PC-9 (cell line): ENCODE data around the gene LRRTM4. TPM values are rescaled to one million over a fixed set of nuclear protein-coding genes. Genes with fewer than 3 reads are reported as not detected.
"Not testable (repeated sequence)": the region's sequence is repeated elsewhere in the genome, so short reads cannot be mapped to it uniquely, and the experiment has no call there.

Experiments
- BruUV-seq: library from RNA; stranded (reverse); fragments of 400-500 nt; replicated peaks from 2 replicates; lab custom pipeline; 2021; lab: Mats Ljungman, UMichigan
- CTCF ChIA-PET: fragments of 300-600 bp; sonication (Branson Sonifier 250); formaldehyde crosslinking; loops from one replicate; lab custom pipeline; 2022; ENCODE audit warnings: antibody characterized with exemption; lab: Charles Lee
- POLR2A ChIA-PET: fragments of 300-600 bp; sonication (Branson Sonifier 250); formaldehyde crosslinking; loops from one replicate; lab custom pipeline; 2022; ENCODE audit warnings: antibody characterized with exemption; ENCODE audit not compliant: unreplicated experiment; lab: Charles Lee
- DNase-seq, 2 experiments: peaks; one replicate each; pipeline versions ENCODE4 v3.0.0 to v3.0.0-alpha.2; 2015 to 2022; ENCODE audit warnings: mixed read lengths in 1 of 2
- H2AFZ ChIP-seq: fragments of 200-600 bp; sonication (generic); 2 replicates; pipeline ENCODE4 v1.8.1; 2017; ENCODE audit warnings: antibody characterized with exemption
- H3F3A ChIP-seq: fragments of 200-600 bp; sonication (generic); 2 replicates; pipeline ENCODE4 v1.8.1; 2017; ENCODE audit warnings: antibody characterized with exemption, mild to moderate bottlenecking, low read depth; ENCODE audit not compliant: insufficient read depth
- H3K27ac ChIP-seq: fragments of 200-600 bp; sonication (generic); 2 replicates; pipeline ENCODE4 v1.6.1; 2016; ENCODE audit warnings: mixed run types
- H3K27me3 ChIP-seq: fragments of 200-600 bp; sonication (generic); 2 replicates; pipeline ENCODE4 v1.6.1; 2016; ENCODE audit warnings: low read depth, mixed run types; ENCODE audit not compliant: insufficient read depth
- H3K36me3 ChIP-seq: fragments of 200-600 bp; sonication (generic); 2 replicates; pipeline ENCODE4 v1.6.1; 2016; ENCODE audit warnings: low read depth, mixed run types
- H3K4me1 ChIP-seq: fragments of 200-600 bp; sonication (generic); replicated peaks from 2 replicates; pipeline ENCODE4 v1.6.1; 2016; ENCODE audit warnings: mixed run types; ENCODE audit not compliant: insufficient read depth
- H3K4me2 ChIP-seq: fragments of 200-600 bp; sonication (generic); 2 replicates; pipeline ENCODE4 v1.6.1; 2017; ENCODE audit warnings: mixed run types
- H3K4me3 ChIP-seq: fragments of 200-600 bp; sonication (generic); 2 replicates; pipeline ENCODE4 v1.6.1; 2016; ENCODE audit warnings: mixed run types
- H3K79me2 ChIP-seq: fragments of 200-600 bp; sonication (generic); 2 replicates; pipeline ENCODE4 v1.6.1; 2017; ENCODE audit warnings: low read depth, mixed run types
- H3K9me2 ChIP-seq: fragments of 200-600 bp; sonication (generic); 2 replicates; pipeline ENCODE4 v1.8.1; 2017; ENCODE audit warnings: mild to moderate bottlenecking; ENCODE audit not compliant: insufficient read depth
- H3K9me3 ChIP-seq: fragments of 200-600 bp; sonication (generic); 2 replicates; pipeline ENCODE4 v1.8.1; 2016; ENCODE audit warnings: low read depth; ENCODE audit not compliant: insufficient read depth
- H4K20me1 ChIP-seq: fragments of 200-600 bp; sonication (generic); 2 replicates; pipeline ENCODE4 v1.8.1; 2017; ENCODE audit not compliant: insufficient read depth
- EZH2 ChIP-seq: fragments of 200-600 bp; sonication (generic); IDR thresholded peaks from 2 replicates; pipeline ENCODE4 v1.8.0; 2017; ENCODE audit warnings: antibody characterized with exemption, low read depth
- intact Hi-C: fragments of 100-400 bp; cut with micrococcal nuclease; formaldehyde crosslinking; loops from one replicate; pipeline ENCODE4 v1.10.0; 2022; ENCODE audit not compliant: unreplicated experiment
- total RNA-seq: library from RNA; stranded (reverse); gene quantifications from 2 replicates; pipeline ENCODE4 v1.2.3, GENCODE V29; 2021
- TF ChIP-seq, protein P1 (sequence below): fragments of 200-600 bp; sonication (generic); conservative IDR thresholded peaks from 2 replicates; pipeline ENCODE4 v1.6.1; 2017; ENCODE audit warnings: mixed run types, antibody characterized with exemption, mild to moderate bottlenecking, moderate library complexity

LRRTM4 gene
- total RNA-seq, 1 experiment from 2014 or later, result 2.2 TPM

DNA sequence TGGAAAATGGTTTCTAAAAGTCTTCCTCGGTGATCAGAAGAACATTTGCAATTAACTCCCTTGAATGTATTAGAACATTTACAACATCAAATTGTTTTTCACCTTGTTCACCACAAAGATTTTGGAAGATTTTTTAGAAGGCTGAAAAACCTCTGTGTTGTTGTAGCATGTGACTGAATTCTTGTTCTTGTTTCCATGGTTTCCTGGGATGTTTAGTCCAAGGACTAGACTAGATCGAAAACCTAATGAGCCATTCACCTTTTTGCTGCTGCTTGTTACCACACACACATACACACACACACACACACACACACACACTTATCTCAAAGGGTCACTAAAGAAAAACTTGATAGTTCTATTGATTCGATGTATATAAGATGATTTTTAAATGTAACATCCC, 380.0 kb downstream of the LRRTM4 start:
- Histone ChIP-seq H3K79me2 (no peaks in the 10 kb centered on the region), H2AFZ (no peak overlapping the region), H3K4me2 (no peak overlapping the region), H3K4me1 (no peaks in the 10 kb centered on the region), H3K9me3 (no peaks in the 10 kb centered on the region), H3K36me3 (no peaks in the 10 kb centered on the region), H4K20me1 (0 out of 2 replicates have a peak, but pooled peaks cover 3% of the 10 kb centered on the region), H3K4me3 (no peak overlapping the region), H3K27ac (no peak overlapping the region), H3K27me3 (no peaks in the 10 kb centered on the region), H3F3A (no peaks in the 10 kb centered on the region), H3K9me2 (no peaks in the 10 kb centered on the region)
- intact Hi-C loops, result no loop called here
- DNase-seq, result no peak
- ChIA-PET CTCF (no interaction called here), POLR2A (no interaction called here)
- no peak for TF ChIP-seq EZH2
- no TSS peak for BruUV-seq

DNA sequence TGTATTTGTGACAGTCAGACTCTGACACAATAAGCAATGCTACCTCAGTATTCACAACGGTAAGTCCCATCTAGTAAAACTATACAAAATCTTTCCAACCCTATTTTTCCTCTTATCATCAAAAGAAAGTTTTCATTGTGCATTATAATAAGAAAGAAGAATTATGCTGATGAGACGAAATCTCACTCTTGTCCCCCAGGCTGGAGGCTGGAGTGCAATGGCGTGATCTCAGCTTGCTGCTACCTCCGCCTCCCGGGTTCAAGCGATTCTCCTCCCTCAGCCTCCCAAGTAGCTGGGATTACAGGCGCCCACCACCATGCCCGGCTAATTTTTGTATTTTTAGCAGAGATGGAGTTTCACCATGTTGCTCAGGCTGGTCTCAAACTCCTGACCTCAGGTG, 393.7 kb downstream of the LRRTM4 start:
- H4K20me1 ChIP-seq, H3K4me2 ChIP-seq, H3K36me3 ChIP-seq, H3K27me3 ChIP-seq, CTCF ChIA-PET, H2AFZ ChIP-seq, H3K4me3 ChIP-seq, H3K27ac ChIP-seq, POLR2A ChIA-PET, H3F3A ChIP-seq, BruUV-seq, H3K9me3 ChIP-seq, intact Hi-C loops, DNase-seq, H3K79me2 ChIP-seq, H3K9me2 ChIP-seq, H3K4me1 ChIP-seq: not testable (repeated sequence)

DNA sequence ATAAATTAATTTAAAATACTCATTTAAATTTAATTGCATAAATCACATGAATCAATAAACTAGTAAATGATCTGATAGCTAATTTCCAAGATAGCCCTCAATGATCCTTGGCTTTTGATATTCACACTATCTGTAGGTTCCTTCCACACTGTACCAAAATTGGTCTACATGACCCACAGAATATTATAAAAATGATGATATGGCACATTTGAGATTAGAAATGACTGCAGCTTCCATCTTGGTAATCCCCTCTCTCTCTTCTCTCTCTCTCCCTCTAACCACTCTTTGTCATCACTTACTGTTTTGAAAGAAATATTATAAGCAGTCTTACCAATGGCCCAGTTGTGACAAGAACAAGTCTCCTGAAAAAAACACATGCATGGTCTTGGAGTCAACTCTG, 394.8 kb downstream of the LRRTM4 start:
- POLR2A ChIA-PET, result no interaction called here
- no TSS peak for BruUV-seq
- no peak overlapping the region for H3K27ac ChIP-seq

DNA sequence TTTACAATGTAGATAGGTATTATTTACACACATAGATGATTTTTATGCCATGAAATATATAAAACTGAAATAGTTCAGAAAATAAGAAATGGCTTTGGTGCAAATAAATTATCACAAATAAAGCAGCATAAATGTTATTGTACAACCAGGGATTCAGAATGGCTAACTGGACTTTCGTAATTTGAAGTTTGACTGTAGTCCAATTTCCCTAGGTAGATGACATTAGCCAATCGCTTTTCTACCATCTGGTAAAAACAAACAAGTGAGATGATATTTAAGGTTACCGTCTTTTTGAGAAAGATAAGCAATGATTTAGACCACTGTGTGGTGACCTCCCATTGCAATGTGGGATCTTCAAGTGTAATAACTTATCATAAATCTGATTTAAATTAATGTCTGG, 400.7 kb downstream of the LRRTM4 start:
- 0 out of 2 replicates have a peak, but pooled peaks cover 4% of the 10 kb centered on the region for H3K9me2 ChIP-seq
- H3K27ac ChIP-seq, result no peak overlapping the region
- H3K27me3 ChIP-seq, result no peaks in the 10 kb centered on the region
- no peaks in the 10 kb centered on the region for H4K20me1 ChIP-seq
- H3F3A ChIP-seq, result no peaks in the 10 kb centered on the region
- no peaks in the 10 kb centered on the region for H3K4me1 ChIP-seq
- ChIA-PET CTCF (no interaction called here), POLR2A (no interaction called here)
- no peaks in the 10 kb centered on the region for H3K36me3 ChIP-seq
- H3K79me2 ChIP-seq, result no peaks in the 10 kb centered on the region
- BruUV-seq, result no TSS peak
- no peak overlapping the region for H3K4me2 ChIP-seq
- 0 out of 2 replicates have a peak, but pooled peaks cover 2% of the 10 kb centered on the region for H3K9me3 ChIP-seq
- no peak overlapping the region for H2AFZ ChIP-seq
- TF ChIP-seq, protein P1, sequence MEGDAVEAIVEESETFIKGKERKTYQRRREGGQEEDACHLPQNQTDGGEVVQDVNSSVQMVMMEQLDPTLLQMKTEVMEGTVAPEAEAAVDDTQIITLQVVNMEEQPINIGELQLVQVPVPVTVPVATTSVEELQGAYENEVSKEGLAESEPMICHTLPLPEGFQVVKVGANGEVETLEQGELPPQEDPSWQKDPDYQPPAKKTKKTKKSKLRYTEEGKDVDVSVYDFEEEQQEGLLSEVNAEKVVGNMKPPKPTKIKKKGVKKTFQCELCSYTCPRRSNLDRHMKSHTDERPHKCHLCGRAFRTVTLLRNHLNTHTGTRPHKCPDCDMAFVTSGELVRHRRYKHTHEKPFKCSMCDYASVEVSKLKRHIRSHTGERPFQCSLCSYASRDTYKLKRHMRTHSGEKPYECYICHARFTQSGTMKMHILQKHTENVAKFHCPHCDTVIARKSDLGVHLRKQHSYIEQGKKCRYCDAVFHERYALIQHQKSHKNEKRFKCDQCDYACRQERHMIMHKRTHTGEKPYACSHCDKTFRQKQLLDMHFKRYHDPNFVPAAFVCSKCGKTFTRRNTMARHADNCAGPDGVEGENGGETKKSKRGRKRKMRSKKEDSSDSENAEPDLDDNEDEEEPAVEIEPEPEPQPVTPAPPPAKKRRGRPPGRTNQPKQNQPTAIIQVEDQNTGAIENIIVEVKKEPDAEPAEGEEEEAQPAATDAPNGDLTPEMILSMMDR, result no peak
- TF ChIP-seq EZH2, result no peak
- peak in 1 of 2 experiments; percentile 20 for DNase-seq
- intact Hi-C loops, result no loop called here
- H3K4me3 ChIP-seq, result no peak overlapping the region

More for the DNA sequence above, 394.8 kb downstream of the LRRTM4 start:
- TF ChIP-seq, protein P1, result no peak
- no peak for TF ChIP-seq EZH2
- no peak overlapping the region for H3K4me3 ChIP-seq
- H3K4me2 ChIP-seq, result no peak overlapping the region
- no peak overlapping the region for H2AFZ ChIP-seq
- peaks cover 8% of the 10 kb centered on the region; the same call in 1 of the 2 replicates for H3K9me2 ChIP-seq
- H3K9me3 ChIP-seq, result no peaks in the 10 kb centered on the region; the same call in 1 of the 2 replicates
- no peaks in the 10 kb centered on the region for H3F3A ChIP-seq
- intact Hi-C loops, result no loop called here
- no peaks in the 10 kb centered on the region for H3K27me3 ChIP-seq
- no peaks in the 10 kb centered on the region for H3K4me1 ChIP-seq
- H3K79me2 ChIP-seq, result no peaks in the 10 kb centered on the region
- no peaks in the 10 kb centered on the region for H4K20me1 ChIP-seq
- CTCF ChIA-PET, result no interaction called here
- H3K36me3 ChIP-seq, result no peaks in the 10 kb centered on the region
- no peak for DNase-seq
